ENCODE measurements around the gene CREB3.

The CREB3 gene

GRCh38 chr9:35723426-35723825, 9.0 kb upstream of the CREB3 start:
- TF ChIP-seq MYC (IDR thresholded peaks at IDR 0.05; ENCODE audit: low read depth, low read length) = no peak
- no peak for TF ChIP-seq CTCF (IDR thresholded peaks at IDR 0.05; ENCODE audit: low read depth, low read length)
- no peak for TF ChIP-seq POLR2A (IDR thresholded peaks at IDR 0.05; ENCODE audit: extremely low read depth, insufficient read length)
- no peak for TF ChIP-seq MAX (IDR thresholded peaks at IDR 0.05; ENCODE audit: low read depth, low read length)
- no peak overlapping the region for H3K4me3 ChIP-seq (ENCODE audit: low read depth, low read length)
- no peak for DNase-seq (ENCODE audit: low read depth)

DNA sequence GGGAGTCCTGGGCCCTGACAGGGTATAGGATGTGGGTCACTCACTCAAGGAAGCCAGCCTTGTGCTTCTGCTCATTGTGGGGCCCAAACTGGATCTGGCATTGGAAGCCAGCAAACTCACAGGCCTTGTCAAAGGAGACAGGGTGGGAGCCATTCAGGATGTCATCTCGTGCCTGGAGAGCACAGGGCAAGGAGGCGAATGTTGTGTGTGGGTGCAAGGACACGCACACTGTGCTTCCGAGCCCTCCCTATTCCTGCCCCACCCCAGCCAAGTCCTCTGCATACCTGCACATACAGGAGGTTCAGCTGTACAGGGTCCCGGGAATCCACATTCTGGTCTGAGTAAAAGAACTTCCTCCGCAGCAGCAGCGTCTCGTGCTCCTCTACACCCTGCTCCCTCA, 8.6 kb upstream of the CREB3 start:
- no peak for TF ChIP-seq MAX (IDR thresholded peaks at IDR 0.05; ENCODE audit: low read depth, low read length)
- TF ChIP-seq CTCF (IDR thresholded peaks at IDR 0.05; ENCODE audit: low read depth, low read length) = no peak
- TF ChIP-seq MYC (IDR thresholded peaks at IDR 0.05; ENCODE audit: low read depth, low read length) = no peak
- TF ChIP-seq POLR2A (IDR thresholded peaks at IDR 0.05; ENCODE audit: extremely low read depth, insufficient read length) = no peak
- no peak for DNase-seq (ENCODE audit: low read depth)

DNA sequence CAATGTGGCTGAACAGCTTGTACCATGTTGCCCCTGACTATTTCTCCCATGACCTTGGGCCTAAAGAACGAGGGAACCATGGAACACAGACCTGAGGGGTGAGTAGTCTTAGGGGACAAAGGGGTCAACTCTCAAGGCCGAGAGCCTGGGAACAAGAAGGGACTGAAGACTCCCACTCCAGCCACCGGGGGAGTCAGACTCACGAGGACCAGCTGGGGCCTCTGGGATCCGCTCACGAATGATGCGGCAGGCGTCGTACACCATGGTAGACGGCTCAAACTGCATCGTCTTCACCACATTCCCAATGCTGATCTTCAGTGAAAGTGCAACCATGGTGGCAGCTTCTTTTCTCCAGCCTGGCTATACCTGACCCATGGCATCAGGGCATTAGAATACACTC, 7.1 kb upstream of the CREB3 start:
- no peak for DNase-seq (ENCODE audit: low read depth)
- TF ChIP-seq POLR2A (IDR thresholded peaks at IDR 0.05; ENCODE audit: extremely low read depth, insufficient read length) = no peak
- no peak for TF ChIP-seq MYC (IDR thresholded peaks at IDR 0.05; ENCODE audit: low read depth, low read length)
- no peak for TF ChIP-seq CTCF (IDR thresholded peaks at IDR 0.05; ENCODE audit: low read depth, low read length)
- TF ChIP-seq MAX (IDR thresholded peaks at IDR 0.05; ENCODE audit: low read depth, low read length) = no peak
- H3K4me3 ChIP-seq (ENCODE audit: low read depth, low read length) = no peak overlapping the region

More for the DNA sequence above, 8.6 kb upstream of the CREB3 start:
- H3K4me3 ChIP-seq (ENCODE audit: low read depth, low read length) = no peak overlapping the region

DNA sequence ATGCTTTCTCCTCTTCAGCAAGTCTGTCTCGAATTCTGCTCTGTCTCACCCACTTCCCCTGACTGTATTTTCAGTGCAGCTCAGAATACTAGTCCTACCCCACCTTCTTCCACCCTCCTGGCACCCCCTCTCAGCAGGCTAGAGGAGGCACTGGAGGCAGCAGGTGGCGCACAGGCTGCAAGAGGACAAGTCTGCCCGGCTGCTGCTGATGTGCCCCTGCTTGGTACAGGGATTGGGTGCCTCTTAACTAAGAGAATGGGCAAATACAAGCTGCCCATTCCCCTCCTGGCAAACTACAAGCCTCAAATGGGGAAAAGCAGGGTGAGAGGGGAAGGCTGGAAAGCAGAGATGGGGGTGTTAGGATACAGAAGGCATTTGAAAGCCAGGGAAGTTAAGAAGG, 5.5 kb upstream of the CREB3 start:
- peak; percentile 67 for DNase-seq (ENCODE audit: low read depth)
- peak overlapping the region; percentile 65 for H3K4me3 ChIP-seq (ENCODE audit: low read depth, low read length)
- 0 out of 2 replicates have a peak, but pooled peaks have one; percentile 13 for TF ChIP-seq MAX (IDR thresholded peaks at IDR 0.05; ENCODE audit: low read depth, low read length)
- no peak for TF ChIP-seq MYC (IDR thresholded peaks at IDR 0.05; ENCODE audit: low read depth, low read length)

GRCh38 chr9:35727676-35728040, 4.8 kb upstream of the CREB3 start:
- peak overlapping the region; percentile 65 for H3K4me3 ChIP-seq (ENCODE audit: low read depth, low read length)
- TF ChIP-seq CTCF (IDR thresholded peaks at IDR 0.05; ENCODE audit: low read depth, low read length) (no peak), MYC (IDR thresholded peaks at IDR 0.05; ENCODE audit: low read depth, low read length) (no peak), MAX (IDR thresholded peaks at IDR 0.05; ENCODE audit: low read depth, low read length) (no peak), POLR2A (IDR thresholded peaks at IDR 0.05; ENCODE audit: extremely low read depth, insufficient read length) (no peak)
- DNase-seq (ENCODE audit: low read depth) = peak; percentile 47

DNA sequence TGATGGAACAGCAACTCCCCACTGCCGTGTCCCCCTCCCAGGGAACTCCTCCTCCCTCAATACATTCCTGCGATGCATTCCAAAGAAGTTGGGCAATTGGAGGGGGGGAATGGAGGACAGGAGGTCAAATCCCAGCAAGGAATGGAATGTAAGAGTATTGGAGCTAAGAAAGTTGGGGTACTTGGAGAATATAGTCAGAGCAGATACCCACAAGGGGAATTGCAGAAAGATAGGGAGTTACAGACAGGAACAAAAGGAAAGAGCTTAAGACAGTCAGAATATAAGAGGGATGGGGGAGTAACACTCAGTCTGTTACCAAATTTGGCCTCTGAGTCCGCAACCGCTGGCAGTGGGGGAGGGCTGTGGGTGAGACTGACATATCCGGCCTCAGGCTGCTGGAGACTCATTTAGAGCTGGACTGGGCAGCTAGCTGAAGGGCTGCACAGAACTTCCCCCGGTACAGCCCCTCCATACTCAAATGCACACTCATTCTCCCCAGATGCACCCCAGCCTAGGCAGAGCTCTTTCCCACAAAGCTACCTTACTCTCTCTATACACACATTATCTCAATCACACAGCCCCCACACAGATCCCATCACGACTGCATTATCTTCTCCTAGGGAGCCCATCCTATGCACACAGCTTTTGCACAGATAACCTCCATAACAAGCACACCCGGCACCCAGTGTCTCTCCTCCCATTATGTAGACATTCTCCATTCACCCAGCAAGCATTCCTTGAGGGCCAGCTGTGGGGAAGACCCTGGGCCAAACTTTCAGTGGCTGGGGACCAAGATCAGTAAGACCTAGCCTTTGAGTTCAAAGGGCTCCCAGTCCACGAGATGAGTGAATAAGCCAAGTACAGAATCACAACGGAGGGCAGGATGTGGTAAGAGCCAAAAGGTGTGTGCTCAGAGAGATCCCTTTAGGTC, 4.2 kb upstream of the CREB3 start:
- peak overlapping the region; percentile 90 for H3K4me3 ChIP-seq (ENCODE audit: low read depth, low read length)
- DNase-seq (ENCODE audit: low read depth) = peak; percentile 92
- TF ChIP-seq CTCF (IDR thresholded peaks at IDR 0.05; ENCODE audit: low read depth, low read length) = no peak
- TF ChIP-seq MAX (IDR thresholded peaks at IDR 0.05; ENCODE audit: low read depth, low read length) = 0 out of 2 replicates have a peak, but pooled peaks have one; percentile 19
